H1 (cell line): Measurements from ENCODE around the gene KIF13A.

Source experiments
- CEBPB ChIP-seq: IDR thresholded peaks from 2 replicates; pipeline ENCODE4 v1.6.1; 2012; ENCODE audit warnings: low read depth, low read length
- CHD1 ChIP-seq: IDR thresholded peaks from 2 replicates; pipeline ENCODE4 v1.6.1; 2012; ENCODE audit warnings: low read depth, low read length, improper control_type of control experiment
- EZH2 ChIP-seq: fragments of 200-600 bp; sonication (generic); IDR thresholded peaks from 2 replicates; pipeline ENCODE4 v1.7.1; 2012; ENCODE audit warnings: low read depth, mild to moderate bottlenecking, moderate library complexity, low read length, inconsistent platforms; ENCODE audit not compliant: severe bottlenecking
- MAX ChIP-seq: IDR thresholded peaks from 2 replicates; pipeline ENCODE4 v1.6.1; 2012; ENCODE audit warnings: inconsistent platforms
- RFX5 ChIP-seq: IDR thresholded peaks from 2 replicates; pipeline ENCODE4 v1.6.1; 2011; ENCODE audit warnings: low read depth, low read length, improper control_type of control experiment, borderline replicate concordance
- TBP ChIP-seq: IDR thresholded peaks from 2 replicates; pipeline ENCODE4 v1.6.1; 2011; ENCODE audit warnings: low read depth, low read length, improper control_type of control experiment
- TF ChIP-seq, protein P1 (sequence below), 3 experiments: IDR thresholded peaks; 1 replicate in 2 of 3; 2 replicates in 1 of 3; pipeline versions ENCODE4 v1.5.1 to v1.6.1; 2011; ENCODE audit warnings: low read length in 3 of 3, mild to moderate bottlenecking in 3 of 3, inconsistent platforms in 2 of 3, low read depth in 1 of 3, moderate library complexity in 1 of 3; ENCODE audit not compliant: insufficient read depth in 1 of 3; ENCODE audit errors: control extremely low read depth in 1 of 3

DNA sequence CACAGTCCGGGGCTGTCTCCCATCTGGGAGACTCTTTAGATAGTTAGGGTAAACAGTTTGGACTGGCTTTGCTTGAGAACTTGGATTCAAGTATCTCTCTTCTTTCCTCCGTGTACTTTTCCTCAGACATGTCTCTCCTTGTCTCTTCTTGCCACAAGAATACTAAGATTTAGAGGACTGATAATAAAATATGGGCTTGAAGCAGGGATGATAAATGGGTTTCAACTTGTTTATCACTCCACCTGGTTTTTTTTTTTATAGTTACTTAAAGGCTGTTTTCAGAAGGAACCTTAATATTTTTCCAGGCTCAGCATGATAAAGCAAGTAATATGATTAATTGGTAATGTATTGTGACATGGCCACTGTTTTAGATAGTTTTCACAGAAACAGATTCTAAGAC, 40.9 kb upstream of the KIF13A start:
- TF ChIP-seq, protein P1, sequence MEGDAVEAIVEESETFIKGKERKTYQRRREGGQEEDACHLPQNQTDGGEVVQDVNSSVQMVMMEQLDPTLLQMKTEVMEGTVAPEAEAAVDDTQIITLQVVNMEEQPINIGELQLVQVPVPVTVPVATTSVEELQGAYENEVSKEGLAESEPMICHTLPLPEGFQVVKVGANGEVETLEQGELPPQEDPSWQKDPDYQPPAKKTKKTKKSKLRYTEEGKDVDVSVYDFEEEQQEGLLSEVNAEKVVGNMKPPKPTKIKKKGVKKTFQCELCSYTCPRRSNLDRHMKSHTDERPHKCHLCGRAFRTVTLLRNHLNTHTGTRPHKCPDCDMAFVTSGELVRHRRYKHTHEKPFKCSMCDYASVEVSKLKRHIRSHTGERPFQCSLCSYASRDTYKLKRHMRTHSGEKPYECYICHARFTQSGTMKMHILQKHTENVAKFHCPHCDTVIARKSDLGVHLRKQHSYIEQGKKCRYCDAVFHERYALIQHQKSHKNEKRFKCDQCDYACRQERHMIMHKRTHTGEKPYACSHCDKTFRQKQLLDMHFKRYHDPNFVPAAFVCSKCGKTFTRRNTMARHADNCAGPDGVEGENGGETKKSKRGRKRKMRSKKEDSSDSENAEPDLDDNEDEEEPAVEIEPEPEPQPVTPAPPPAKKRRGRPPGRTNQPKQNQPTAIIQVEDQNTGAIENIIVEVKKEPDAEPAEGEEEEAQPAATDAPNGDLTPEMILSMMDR (IDR thresholded peaks at IDR 0.05; ENCODE audit: control extremely low read depth in 1 of 3, insufficient read depth in 1 of 3, low read depth in 1 of 3, low read length in 3 of 3), result no peak
- TF ChIP-seq MAX, result no peak
- no peak for TF ChIP-seq RFX5
- no peak for TF ChIP-seq CHD1
- no peak for TF ChIP-seq EZH2
- TF ChIP-seq CEBPB, result no peak
- no peak for TF ChIP-seq TBP
